HepG2 (cell line): ENCODE measurements around the gene SPCS2. TPM values are rescaled to one million over a fixed set of nuclear protein-coding genes. Genes with fewer than 3 reads are reported as not detected.

ENCODE experiments used
- ATAC-seq: fragments of 200-7000 bp; cut with Tn5 transposase; 3 replicates; pipeline ENCODE4 v1.9.1; 2020; ENCODE audit warnings: mild to moderate bottlenecking, moderate library complexity
- BruUV-seq: library from RNA; stranded (reverse); fragments of 400-500 nt; replicated peaks from 2 replicates; lab custom pipeline; 2021; lab: Mats Ljungman, UMichigan
- CTCF ChIA-PET: fragments of 300-600 bp; formaldehyde crosslinking; extraction: SDS; loops from one replicate; lab custom pipeline; 2021; ENCODE audit warnings: low total read pairs, inconsistent platforms, low intra/inter-chr PET ratio; lab: Yijun Ruan, JAX
- POLR2A ChIA-PET: fragments of 350-600 bp; sonication (Branson Sonifier 250); formaldehyde crosslinking; loops from one replicate; lab custom pipeline; 2020; ENCODE audit warnings: antibody characterized with exemption, inconsistent platforms; lab: Yijun Ruan, JAX
- DNase-seq: peaks from one replicate; pipeline ENCODE4 v3.0.0-alpha.2; 2015; ENCODE audit warnings: low spot score
- FAIRE-seq: peaks from 3 replicates; lab custom pipeline; 2011; peaks lifted over from hg19 to GRCh38; lab: Jason Lieb, UNC
- H2AFZ ChIP-seq: one replicate; pipeline ENCODE4 v1.6.1; 2011; ENCODE audit warnings: low read length, inconsistent platforms
- H3K27ac ChIP-seq: fragments of 300-600 bp; 3 replicates; pipeline ENCODE4 v1.8.0; 2011; ENCODE audit warnings: mixed run types, mild to moderate bottlenecking, mixed read lengths, low read length, inconsistent platforms; ENCODE audit not compliant: insufficient read depth; ENCODE audit errors: extremely low read length
- H3K27me3 ChIP-seq, 2 experiments: fragments of 200-600 bp in 1 of 2; 2 replicates in 1 of 2; 3 replicates in 1 of 2; pipeline versions ENCODE4 v1.6.0 to v1.8.0; 2011; ENCODE audit warnings: low read length in 2 of 2, mild to moderate bottlenecking in 2 of 2, moderate library complexity in 2 of 2, inconsistent platforms in 1 of 2; ENCODE audit not compliant: insufficient read depth in 2 of 2, control insufficient read depth in 1 of 2
- H3K36me3 ChIP-seq, 2 experiments: fragments of 200-600 bp in 1 of 2; replicated peaks in 1 of 2; 2 replicates in 1 of 2; 3 replicates in 1 of 2; pipeline versions ENCODE4 v1.5.1 to v1.8.0; 2011; ENCODE audit warnings: low read length in 2 of 2, inconsistent platforms in 1 of 2; ENCODE audit not compliant: insufficient read depth in 2 of 2, control insufficient read depth in 1 of 2
- H3K4me1 ChIP-seq: 2 replicates; pipeline ENCODE4 v1.5.1; 2012; ENCODE audit warnings: low read length, inconsistent platforms; ENCODE audit not compliant: insufficient read depth
- H3K4me2 ChIP-seq: 2 replicates; pipeline ENCODE4 v1.6.0; 2011; ENCODE audit warnings: low read depth, low read length, inconsistent platforms
- H3K4me3 ChIP-seq, 3 experiments: fragments of 200-600 bp in 1 of 3; sonication (generic), shearing (Covaris generic) in 1 of 3; replicated peaks in 1 of 3; 2 replicates each; pipeline ENCODE4 v1.5.1; 2011 to 2016; ENCODE audit warnings: low read length in 3 of 3, inconsistent platforms in 2 of 3, low read depth in 2 of 3, mild to moderate bottlenecking in 2 of 3, control low read depth in 1 of 3, mixed read lengths in 1 of 3; ENCODE audit not compliant: insufficient read depth in 1 of 3
- H3K79me2 ChIP-seq: one replicate; pipeline ENCODE4 v1.6.1; 2011; ENCODE audit warnings: low read length, inconsistent platforms; ENCODE audit not compliant: insufficient read depth
- H3K9ac ChIP-seq: 2 replicates; pipeline ENCODE4 v1.6.0; 2011; ENCODE audit warnings: mild to moderate bottlenecking, low read depth, low read length, inconsistent platforms; ENCODE audit not compliant: insufficient read depth
- H3K9me3 ChIP-seq: 2 replicates; pipeline ENCODE4 v1.5.1; 2012; ENCODE audit warnings: mild to moderate bottlenecking, low read length
- H4K20me1 ChIP-seq: 2 replicates; pipeline ENCODE4 v1.6.0; 2011; ENCODE audit warnings: inconsistent platforms, mild to moderate bottlenecking, low read length, moderate library complexity; ENCODE audit not compliant: insufficient read depth
- FOXP1 ChIP-seq, 2 experiments: fragments of 450-650 bp in 1 of 2; IDR thresholded peaks; 2 replicates each; pipeline ENCODE4 v1.6.1; 2017 to 2018; ENCODE audit warnings: antibody characterized with exemption in 1 of 2
- GZF1 ChIP-seq: sonication (generic); formaldehyde crosslinking; IDR thresholded peaks from 2 replicates; pipeline ENCODE4 v1.5.1; 2020; ENCODE audit warnings: mild to moderate bottlenecking, missing genetic modification reagents
- KAT7 ChIP-seq: IDR thresholded peaks from 2 replicates; pipeline ENCODE4 v1.6.1; 2018; ENCODE audit warnings: borderline replicate concordance, missing compliant biosample characterization
- KDM2A ChIP-seq: sonication (generic); formaldehyde crosslinking; IDR thresholded peaks from 2 replicates; pipeline ENCODE4 v1.4.0; 2020; ENCODE audit warnings: low read depth, missing genetic modification reagents, borderline replicate concordance
- MTA3 ChIP-seq: sonication (generic); formaldehyde crosslinking; IDR thresholded peaks from 2 replicates; pipeline ENCODE4 v1.4.0; 2020; ENCODE audit warnings: missing genetic modification reagents
- NFE2L2 ChIP-seq: fragments of 150-350 bp; IDR thresholded peaks from 2 replicates; pipeline ENCODE4 v1.6.1; 2014; ENCODE audit warnings: low read length
- NR2F1 ChIP-seq, 2 experiments: fragments of 450-650 bp in 1 of 2; formaldehyde crosslinking in 1 of 2; IDR thresholded peaks; 2 replicates each; pipeline versions ENCODE4 v1.5.0 to v1.6.1; 2016 to 2020; ENCODE audit warnings: mild to moderate bottlenecking in 1 of 2, missing compliant biosample characterization in 1 of 2, missing genetic modification reagents in 1 of 2, moderate library complexity in 1 of 2
- NR3C1 ChIP-seq: sonication (generic); formaldehyde crosslinking; IDR thresholded peaks from 2 replicates; pipeline ENCODE4 v1.4.0; 2020; ENCODE audit warnings: missing genetic modification reagents
- SOX5 ChIP-seq: IDR thresholded peaks from 2 replicates; pipeline ENCODE4 v1.6.1; 2016; ENCODE audit warnings: borderline replicate concordance
- ZNF792 ChIP-seq: IDR thresholded peaks from 2 replicates; pipeline ENCODE4 v1.6.1; 2016
- in situ Hi-C: cut with HindIII; loops from 2 replicates; pipeline ENCODE4 v1.10.0; 2017; ENCODE audit warnings: low pct_unique_long_range_greater_than_20kb; ENCODE audit not compliant: extremely low pct_ligation_motif_present
- intact Hi-C: fragments of 100-400 bp; cut with micrococcal nuclease; formaldehyde crosslinking; loops from one replicate; pipeline ENCODE4 v1.10.0; 2022; ENCODE audit not compliant: unreplicated experiment
- polyA plus RNA-seq, 8 experiments: library from polyadenylated mRNA; depleted of rRNA in 3 of 8; stranded (reverse) in 7 of 8; unstranded in 1 of 8; fragments of >200 nt; fragmentation: Illumina TruSeq in 4 of 8; extraction: Trizol in 4 of 8; gene quantifications; 2 replicates each; pipeline versions ENCODE4 v1.2.1 to v1.2.3, GENCODE V29; 2011 to 2016; ENCODE audit warnings: low read depth in 4 of 8, missing spikeins in 1 of 8, mixed read lengths in 1 of 8; ENCODE audit not compliant: insufficient read depth in 1 of 8
- total RNA-seq, 5 experiments: library from RNA; depleted of rRNA; stranded (reverse); fragments of >200 nt; fragmentation: Illumina TruSeq; extraction: Trizol; gene quantifications; 2 replicates each; pipeline ENCODE4 v1.2.3, GENCODE V29; 2016; ENCODE audit warnings: low read depth in 1 of 5
- TF ChIP-seq, protein P1 (sequence below): sonication (generic); formaldehyde crosslinking; IDR thresholded peaks from 2 replicates; pipeline ENCODE4 v1.5.0; 2020; ENCODE audit warnings: missing genetic modification reagents, mild to moderate bottlenecking, borderline replicate concordance
- TF ChIP-seq, protein P2 (sequence below): sonication (generic); formaldehyde crosslinking; IDR thresholded peaks from 2 replicates; pipeline ENCODE4 v1.5.0; 2020; ENCODE audit warnings: mild to moderate bottlenecking, missing genetic modification reagents, borderline replicate concordance
- TF ChIP-seq, protein P3 (sequence below): IDR thresholded peaks from 2 replicates; pipeline ENCODE4 v1.6.1; 2016; ENCODE audit warnings: missing compliant biosample characterization, missing genetic modification reagents, borderline replicate concordance
- TF ChIP-seq, protein P4 (sequence below): sonication (generic); formaldehyde crosslinking; IDR thresholded peaks from 2 replicates; pipeline ENCODE4 v1.9.0; 2021; ENCODE audit warnings: missing genetic modification reagents, mild to moderate bottlenecking, borderline replicate concordance
- TF ChIP-seq, protein P5 (sequence below): IDR thresholded peaks from 2 replicates; pipeline ENCODE4 v1.4.0; 2020; ENCODE audit warnings: mild to moderate bottlenecking, missing genetic modification reagents

The SPCS2 gene
- total and polyA plus RNA-seq, 2 of the 13 experiments (the other 11 are each of a cell fraction or from before 2014, with no cell fraction given): 87.3 to 142 TPM

DNA sequence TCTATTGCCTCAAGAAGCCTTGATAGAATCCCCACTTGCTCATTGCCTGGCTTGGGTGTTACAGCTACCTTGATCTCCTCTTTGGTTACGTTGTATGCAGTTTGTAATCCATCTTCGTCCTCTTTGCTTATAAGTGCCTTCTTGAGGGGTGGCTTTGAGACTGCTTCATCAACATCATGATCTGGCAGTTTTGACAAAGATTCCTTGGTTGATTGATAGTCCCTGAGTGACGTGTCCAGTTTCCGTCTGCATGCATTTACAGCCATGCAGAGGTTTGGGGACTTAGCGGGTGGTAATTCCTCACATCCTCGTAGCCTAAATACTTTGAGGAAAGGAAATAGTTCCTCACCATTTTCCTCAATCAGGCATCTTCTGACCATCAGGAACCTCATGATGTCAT is 62.8 kb downstream of the SPCS2 start (continued):
- TF ChIP-seq, protein P1, sequence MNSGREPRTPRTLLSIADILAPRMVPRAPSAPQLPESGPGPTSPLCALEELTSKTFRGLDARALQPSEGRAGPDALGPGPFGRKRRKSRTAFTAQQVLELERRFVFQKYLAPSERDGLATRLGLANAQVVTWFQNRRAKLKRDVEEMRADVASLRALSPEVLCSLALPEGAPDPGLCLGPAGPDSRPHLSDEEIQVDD (CRISPR knock-in tag): no peak
- TF ChIP-seq NR3C1 (CRISPR knock-in tag) (no peak), SOX5 (CRISPR knock-in tag) (no peak), KAT7 (CRISPR knock-in tag) (no peak)
- TF ChIP-seq, protein P2, sequence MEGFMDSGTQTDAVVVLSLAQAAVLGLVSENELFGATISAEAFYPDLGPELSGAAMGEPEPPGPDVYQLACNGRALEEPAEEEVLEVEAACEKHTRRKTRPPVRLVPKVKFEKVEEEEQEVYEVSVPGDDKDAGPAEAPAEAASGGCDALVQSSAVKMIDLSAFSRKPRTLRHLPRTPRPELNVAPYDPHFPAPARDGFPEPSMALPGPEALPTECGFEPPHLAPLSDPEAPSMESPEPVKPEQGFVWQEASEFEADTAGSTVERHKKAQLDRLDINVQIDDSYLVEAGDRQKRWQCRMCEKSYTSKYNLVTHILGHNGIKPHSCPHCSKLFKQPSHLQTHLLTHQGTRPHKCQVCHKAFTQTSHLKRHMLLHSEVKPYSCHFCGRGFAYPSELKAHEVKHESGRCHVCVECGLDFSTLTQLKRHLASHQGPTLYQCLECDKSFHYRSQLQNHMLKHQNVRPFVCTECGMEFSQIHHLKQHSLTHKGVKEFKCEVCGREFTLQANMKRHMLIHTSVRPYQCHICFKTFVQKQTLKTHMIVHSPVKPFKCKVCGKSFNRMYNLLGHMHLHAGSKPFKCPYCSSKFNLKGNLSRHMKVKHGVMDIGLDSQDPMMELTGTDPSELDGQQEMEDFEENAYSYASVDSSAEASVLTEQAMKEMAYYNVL: no peak
- TF ChIP-seq, protein P3, sequence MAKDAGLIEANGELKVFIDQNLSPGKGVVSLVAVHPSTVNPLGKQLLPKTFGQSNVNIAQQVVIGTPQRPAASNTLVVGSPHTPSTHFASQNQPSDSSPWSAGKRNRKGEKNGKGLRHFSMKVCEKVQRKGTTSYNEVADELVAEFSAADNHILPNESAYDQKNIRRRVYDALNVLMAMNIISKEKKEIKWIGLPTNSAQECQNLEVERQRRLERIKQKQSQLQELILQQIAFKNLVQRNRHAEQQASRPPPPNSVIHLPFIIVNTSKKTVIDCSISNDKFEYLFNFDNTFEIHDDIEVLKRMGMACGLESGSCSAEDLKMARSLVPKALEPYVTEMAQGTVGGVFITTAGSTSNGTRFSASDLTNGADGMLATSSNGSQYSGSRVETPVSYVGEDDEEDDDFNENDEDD (CRISPR knock-in tag): no peak

DNA sequence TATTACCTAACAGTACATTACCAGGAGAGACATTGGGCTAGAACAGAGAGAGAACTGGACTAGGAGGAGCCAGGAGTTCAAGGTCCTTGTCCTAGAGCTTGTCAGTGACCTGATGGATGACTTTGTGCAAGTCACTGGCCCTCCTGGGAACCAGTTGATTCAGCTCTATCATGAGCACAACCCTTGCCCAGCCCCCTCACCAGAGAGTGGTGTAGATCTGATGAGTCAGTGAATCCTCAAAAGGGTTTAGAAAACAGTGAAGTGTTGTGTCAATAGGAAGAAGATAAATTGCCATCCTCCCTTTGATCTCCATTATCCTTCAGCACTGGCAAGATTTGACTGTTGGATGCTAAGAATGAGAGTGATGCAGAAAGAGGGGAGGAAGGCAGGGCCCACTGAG is 64.0 kb downstream of the SPCS2 start:
- POLR2A ChIA-PET: no interaction called here
- Histone ChIP-seq H3K4me1 (peaks cover 17% of the 10 kb centered on the region), H2AFZ (no peak overlapping the region), H4K20me1 (no peaks in the 10 kb centered on the region), H3K36me3 (peaks cover 4 to 10% of the 10 kb centered on the region in 2 experiments; a peak in 4 of 5 replicates), H3K27me3 (no peaks in the 10 kb centered on the region), H3K79me2 (no peaks in the 10 kb centered on the region), H3K9ac (no peak overlapping the region), H3K4me2 (no peak overlapping the region), H3K4me3 (no peak overlapping the region), H3K27ac (no peak overlapping the region), H3K9me3 (no peaks in the 10 kb centered on the region)
- ATAC-seq (peak; percentile 86), DNase-seq (peak; percentile 85), FAIRE-seq (peak; percentile 77)
- BruUV-seq: no TSS peak
- intact Hi-C loops (no loop called here), in situ Hi-C loops (no loop called here)
- CTCF ChIA-PET: no interaction called here
- TF ChIP-seq ZNF792 (CRISPR knock-in tag) (0 out of 2 replicates have a peak, but pooled peaks have one; percentile 20), MTA3 (CRISPR knock-in tag) (no peak), FOXP1 (IDR thresholded peaks at IDR 0.05) (no peak), FOXP1 (CRISPR knock-in tag; IDR thresholded peaks at IDR 0.05) (peak; percentile 48; the same call in 1 of the 2 replicates), NR2F1 (CRISPR knock-in tag; IDR thresholded peaks at IDR 0.05) (0 out of 4 replicates have a peak, but pooled peaks of 1 of the 2 experiments have one; percentile 15), KDM2A (CRISPR knock-in tag) (no peak), GZF1 (CRISPR knock-in tag) (no peak), NFE2L2 (peak; percentile 52; the same call in 1 of the 2 replicates)
- TF ChIP-seq, protein P4, sequence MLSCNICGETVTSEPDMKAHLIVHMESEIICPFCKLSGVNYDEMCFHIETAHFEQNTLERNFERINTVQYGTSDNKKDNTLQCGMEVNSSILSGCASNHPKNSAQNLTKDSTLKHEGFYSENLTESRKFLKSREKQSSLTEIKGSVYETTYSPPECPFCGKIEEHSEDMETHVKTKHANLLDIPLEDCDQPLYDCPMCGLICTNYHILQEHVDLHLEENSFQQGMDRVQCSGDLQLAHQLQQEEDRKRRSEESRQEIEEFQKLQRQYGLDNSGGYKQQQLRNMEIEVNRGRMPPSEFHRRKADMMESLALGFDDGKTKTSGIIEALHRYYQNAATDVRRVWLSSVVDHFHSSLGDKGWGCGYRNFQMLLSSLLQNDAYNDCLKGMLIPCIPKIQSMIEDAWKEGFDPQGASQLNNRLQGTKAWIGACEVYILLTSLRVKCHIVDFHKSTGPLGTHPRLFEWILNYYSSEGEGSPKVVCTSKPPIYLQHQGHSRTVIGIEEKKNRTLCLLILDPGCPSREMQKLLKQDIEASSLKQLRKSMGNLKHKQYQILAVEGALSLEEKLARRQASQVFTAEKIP (CRISPR knock-in tag): no peak
- TF ChIP-seq, protein P5, sequence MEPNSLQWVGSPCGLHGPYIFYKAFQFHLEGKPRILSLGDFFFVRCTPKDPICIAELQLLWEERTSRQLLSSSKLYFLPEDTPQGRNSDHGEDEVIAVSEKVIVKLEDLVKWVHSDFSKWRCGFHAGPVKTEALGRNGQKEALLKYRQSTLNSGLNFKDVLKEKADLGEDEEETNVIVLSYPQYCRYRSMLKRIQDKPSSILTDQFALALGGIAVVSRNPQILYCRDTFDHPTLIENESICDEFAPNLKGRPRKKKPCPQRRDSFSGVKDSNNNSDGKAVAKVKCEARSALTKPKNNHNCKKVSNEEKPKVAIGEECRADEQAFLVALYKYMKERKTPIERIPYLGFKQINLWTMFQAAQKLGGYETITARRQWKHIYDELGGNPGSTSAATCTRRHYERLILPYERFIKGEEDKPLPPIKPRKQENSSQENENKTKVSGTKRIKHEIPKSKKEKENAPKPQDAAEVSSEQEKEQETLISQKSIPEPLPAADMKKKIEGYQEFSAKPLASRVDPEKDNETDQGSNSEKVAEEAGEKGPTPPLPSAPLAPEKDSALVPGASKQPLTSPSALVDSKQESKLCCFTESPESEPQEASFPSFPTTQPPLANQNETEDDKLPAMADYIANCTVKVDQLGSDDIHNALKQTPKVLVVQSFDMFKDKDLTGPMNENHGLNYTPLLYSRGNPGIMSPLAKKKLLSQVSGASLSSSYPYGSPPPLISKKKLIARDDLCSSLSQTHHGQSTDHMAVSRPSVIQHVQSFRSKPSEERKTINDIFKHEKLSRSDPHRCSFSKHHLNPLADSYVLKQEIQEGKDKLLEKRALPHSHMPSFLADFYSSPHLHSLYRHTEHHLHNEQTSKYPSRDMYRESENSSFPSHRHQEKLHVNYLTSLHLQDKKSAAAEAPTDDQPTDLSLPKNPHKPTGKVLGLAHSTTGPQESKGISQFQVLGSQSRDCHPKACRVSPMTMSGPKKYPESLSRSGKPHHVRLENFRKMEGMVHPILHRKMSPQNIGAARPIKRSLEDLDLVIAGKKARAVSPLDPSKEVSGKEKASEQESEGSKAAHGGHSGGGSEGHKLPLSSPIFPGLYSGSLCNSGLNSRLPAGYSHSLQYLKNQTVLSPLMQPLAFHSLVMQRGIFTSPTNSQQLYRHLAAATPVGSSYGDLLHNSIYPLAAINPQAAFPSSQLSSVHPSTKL (CRISPR knock-in tag): peak; percentile 49
